PFSK-1 (cell line): ENCODE results near the gene CACNA1H. TPM values are rescaled to one million over a fixed set of nuclear protein-coding genes. Genes with fewer than 3 reads are reported as not detected.

ENCODE experiments used
- FOXP2 ChIP-seq: optimal IDR thresholded peaks from 2 replicates; pipeline ENCODE3; 2011; ENCODE audit warnings: borderline replicate concordance, control low read depth, inconsistent platforms; ENCODE audit not compliant: insufficient read depth; ENCODE audit errors: extremely low read length, extremely low read depth
- POLR2AphosphoS5 ChIP-seq: IDR thresholded peaks from 2 replicates; pipeline ENCODE4 v1.6.1; 2012; ENCODE audit warnings: low read depth, mild to moderate bottlenecking, control low read depth, low read length, moderate library complexity
- REST ChIP-seq, 2 experiments: IDR thresholded peaks; 2 replicates each; pipeline versions ENCODE4 v1.6.1 to v1.8.0; 2011 to 2012; ENCODE audit warnings: low read depth in 2 of 2, low read length in 2 of 2, control low read depth in 1 of 2, inconsistent platforms in 1 of 2, mild to moderate bottlenecking in 1 of 2, moderate library complexity in 1 of 2; ENCODE audit not compliant: insufficient read depth in 1 of 2
- SIN3A ChIP-seq: IDR thresholded peaks from 2 replicates; pipeline ENCODE4 v1.6.1; 2012; ENCODE audit warnings: mild to moderate bottlenecking, low read length, moderate library complexity, borderline replicate concordance; ENCODE audit not compliant: insufficient read depth
- TAF1 ChIP-seq: IDR thresholded peaks from 2 replicates; pipeline ENCODE4 v1.6.1; 2012; ENCODE audit warnings: low read length, control low read depth, borderline replicate concordance; ENCODE audit not compliant: insufficient read depth
- polyA plus RNA-seq: library from polyadenylated mRNA; unstranded; fragments of >200 nt; gene quantifications from one replicate; pipeline ENCODE4 v1.2.1, GENCODE V29; 2012; ENCODE audit warnings: low read depth, missing spikeins; ENCODE audit not compliant: insufficient read length

The CACNA1H gene
- polyA plus RNA-seq: 1.2 TPM

- TF ChIP-seq FOXP2: no peak
Observed at GRCh38 chr16:1152651-1153259, at the start of gene CACNA1H. TSS of gene CACNA1H (plus strand) at chr16:1153106. CDS start at chr16:1153738, 632 bp downstream.

- TF ChIP-seq FOXP2: no peak
Observed at GRCh38 chr16:1103636-1103980, 49.3 kb upstream of the CACNA1H start.

GRCh38 chr16:1105888-1106620 is 46.9 kb upstream of the CACNA1H start:
- TF ChIP-seq REST (IDR thresholded peaks at IDR 0.05; ENCODE audit: insufficient read depth in 1 of 2, low read depth in 2 of 2, low read length in 2 of 2) (no peak), POLR2AphosphoS5 (no peak), FOXP2 (no peak), TAF1 (no peak), SIN3A (no peak)

- no peak for TF ChIP-seq REST (IDR thresholded peaks at IDR 0.05; ENCODE audit: insufficient read depth in 1 of 2, low read depth in 2 of 2, low read length in 2 of 2)
- no peak for TF ChIP-seq SIN3A
- no peak for TF ChIP-seq POLR2AphosphoS5
- no peak for TF ChIP-seq TAF1
- TF ChIP-seq FOXP2: no peak
Observed at GRCh38 chr16:1106659-1107058, 46.2 kb upstream of the CACNA1H start.

- TF ChIP-seq FOXP2 (no peak), TAF1 (no peak), SIN3A (no peak), POLR2AphosphoS5 (no peak), REST (IDR thresholded peaks at IDR 0.05; ENCODE audit: insufficient read depth in 1 of 2, low read depth in 2 of 2, low read length in 2 of 2) (no peak)
Observed at GRCh38 chr16:1107141-1107540, 45.8 kb upstream of the CACNA1H start.

- no peak for TF ChIP-seq SIN3A
- TF ChIP-seq FOXP2: no peak
- no peak for TF ChIP-seq TAF1
- TF ChIP-seq POLR2AphosphoS5: no peak
- no peak for TF ChIP-seq REST (IDR thresholded peaks at IDR 0.05; ENCODE audit: insufficient read depth in 1 of 2, low read depth in 2 of 2, low read length in 2 of 2)
Observed at GRCh38 chr16:1107731-1108130, 45.2 kb upstream of the CACNA1H start.
